IMR-90 (cell line): ENCODE measurements around the gene KCNT1. TPM values are rescaled to one million over a fixed set of nuclear protein-coding genes. Genes with fewer than 3 reads are reported as not detected.

Experiments
- ATAC-seq: fragments of 200-7000 bp; cut with Tn5 transposase; 2 replicates; pipeline ENCODE4 v1.9.1; 2020; ENCODE audit warnings: low read depth, mild to moderate bottlenecking, moderate library complexity
- BruUV-seq: library from RNA; stranded (reverse); fragments of 400-500 nt; replicated peaks from 2 replicates; lab custom pipeline; 2021; lab: Mats Ljungman, UMichigan
- CTCF ChIA-PET: fragments of 300-600 bp; formaldehyde crosslinking; extraction: SDS; loops from one replicate; lab custom pipeline; 2021; ENCODE audit warnings: antibody characterized with exemption; lab: Yijun Ruan, JAX
- POLR2A ChIA-PET: fragments of 300-600 bp; sonication (Branson Sonifier 250); formaldehyde crosslinking; loops from one replicate; lab custom pipeline; 2022; ENCODE audit warnings: antibody characterized with exemption; ENCODE audit not compliant: unreplicated experiment; lab: Charles Lee
- DNase-seq: peaks from one replicate; pipeline ENCODE4 v3.0.0; 2013
- H2AFZ ChIP-seq: replicated peaks from 2 replicates; pipeline ENCODE3; 2013; ENCODE audit warnings: low read length, mild to moderate bottlenecking; ENCODE audit not compliant: poor library complexity
- H2AK5ac ChIP-seq: 2 replicates; pipeline ENCODE4 v1.6.1; 2013; ENCODE audit warnings: low read depth, low read length, inconsistent platforms
- H2AK9ac ChIP-seq: replicated peaks from 2 replicates; pipeline ENCODE3; 2013; ENCODE audit warnings: mild to moderate bottlenecking, low read depth, low read length, moderate library complexity; ENCODE audit not compliant: poor library complexity
- H2BK120ac ChIP-seq: 2 replicates; pipeline ENCODE4 v1.6.1; 2013; ENCODE audit warnings: low read depth, low read length, inconsistent platforms
- H2BK15ac ChIP-seq: 3 replicates; pipeline ENCODE4 v1.6.1; 2013; ENCODE audit warnings: low read depth, low read length, inconsistent platforms
- H2BK20ac ChIP-seq: 2 replicates; pipeline ENCODE4 v1.6.1; 2013; ENCODE audit warnings: low read depth, mild to moderate bottlenecking, inconsistent platforms, low read length, moderate library complexity
- H2BK5ac ChIP-seq: 2 replicates; pipeline ENCODE4 v1.6.1; 2013; ENCODE audit warnings: mild to moderate bottlenecking, low read depth, low read length, inconsistent platforms; ENCODE audit not compliant: poor library complexity, severe bottlenecking
- H3K14ac ChIP-seq: replicated peaks from 2 replicates; pipeline ENCODE4 v1.6.1; 2013; ENCODE audit warnings: low read depth, low read length, inconsistent platforms
- H3K18ac ChIP-seq: 2 replicates; pipeline ENCODE4 v1.6.1; 2013; ENCODE audit warnings: low read depth, low read length, control low read depth
- H3K23ac ChIP-seq: 2 replicates; pipeline ENCODE4 v1.6.1; 2013; ENCODE audit warnings: low read depth, low read length, inconsistent platforms
- H3K27ac ChIP-seq: 2 replicates; pipeline ENCODE4 v1.5.1; 2013; ENCODE audit warnings: mild to moderate bottlenecking, control low read depth, low read length; ENCODE audit not compliant: insufficient read depth
- H3K27me3 ChIP-seq: 2 replicates; pipeline ENCODE4 v1.6.1; 2013; ENCODE audit warnings: low read length; ENCODE audit not compliant: control insufficient read depth, insufficient read depth
- H3K36me3 ChIP-seq: 2 replicates; pipeline ENCODE4 v1.6.1; 2013; ENCODE audit warnings: low read length, mixed read lengths; ENCODE audit not compliant: control insufficient read depth, insufficient read depth
- H3K4ac ChIP-seq: 2 replicates; pipeline ENCODE4 v1.6.1; 2013; ENCODE audit warnings: low read depth, low read length, inconsistent platforms
- H3K4me1 ChIP-seq: 2 replicates; pipeline ENCODE4 v1.6.1; 2013; ENCODE audit warnings: low read length, mixed read lengths; ENCODE audit not compliant: control insufficient read depth, insufficient read depth
- H3K4me2 ChIP-seq: 2 replicates; pipeline ENCODE4 v1.6.1; 2013; ENCODE audit warnings: low read depth, mild to moderate bottlenecking, control low read depth, low read length, moderate library complexity
- H3K4me3 ChIP-seq: 2 replicates; pipeline ENCODE4 v1.5.1; 2013; ENCODE audit warnings: low read depth, mild to moderate bottlenecking, control low read depth, low read length, moderate library complexity; ENCODE audit not compliant: insufficient read depth
- H3K56ac ChIP-seq: 2 replicates; pipeline ENCODE4 v1.6.1; 2013; ENCODE audit warnings: low read length, inconsistent platforms; ENCODE audit not compliant: insufficient read depth; ENCODE audit errors: extremely low read depth
- H3K79me1 ChIP-seq, 2 experiments: 2 replicates each; pipeline ENCODE4 v1.6.1; 2013; ENCODE audit warnings: low read length in 2 of 2, inconsistent platforms in 1 of 2, low read depth in 1 of 2
- H3K9ac ChIP-seq: 2 replicates; pipeline ENCODE4 v1.6.1; 2013; ENCODE audit warnings: low read depth, low read length, control low read depth
- H3K9me1 ChIP-seq: 2 replicates; pipeline ENCODE4 v1.6.1; 2013; ENCODE audit warnings: low read length, inconsistent platforms; ENCODE audit not compliant: insufficient read depth
- H3K9me3 ChIP-seq: 2 replicates; pipeline ENCODE4 v1.6.1; 2013; ENCODE audit warnings: low read length; ENCODE audit not compliant: control insufficient read depth, insufficient read depth
- H4K20me1 ChIP-seq: 2 replicates; pipeline ENCODE4 v1.6.1; 2013; ENCODE audit warnings: low read length, inconsistent platforms; ENCODE audit not compliant: insufficient read depth
- H4K5ac ChIP-seq: 2 replicates; pipeline ENCODE4 v1.6.1; 2013; ENCODE audit warnings: mild to moderate bottlenecking, low read depth, low read length, control low read depth
- H4K8ac ChIP-seq, 2 experiments: 2 replicates each; pipeline ENCODE4 v1.6.1; 2013; ENCODE audit warnings: low read depth in 2 of 2, low read length in 2 of 2, control low read depth in 1 of 2, inconsistent platforms in 1 of 2
- H4K91ac ChIP-seq: 2 replicates; pipeline ENCODE4 v1.6.1; 2013; ENCODE audit warnings: low read depth, low read length, inconsistent platforms; ENCODE audit not compliant: insufficient read depth
- RAD21 ChIP-seq: IDR thresholded peaks from 2 replicates; pipeline ENCODE4 v1.6.1; 2012; ENCODE audit warnings: low read length, improper control_type of control experiment
- WGBS, 2 experiments: methylation state at CpG; one replicate each; pipeline versions ENCODE4 v1.1.5 to v1.1.7; 2013; ENCODE audit warnings: missing lambda C conversion rate in 2 of 2; ENCODE audit not compliant: insufficient read length in 1 of 2; ENCODE audit errors: extremely low coverage in 2 of 2; 5-methylcytosine and 5-hydroxymethylcytosine counted together
- dilution Hi-C: fragments of 300-500 bp; cut with HindIII; formaldehyde crosslinking; loops from one replicate; pipeline ENCODE4 v1.14.3; 2018; ENCODE audit warnings: low sequenced_read_pairs; ENCODE audit not compliant: unreplicated experiment
- in situ Hi-C: fragments of 300-500 bp; cut with MboI; formaldehyde crosslinking; loops from 3 replicates; pipeline ENCODE4 v1.14.3; 2019; ENCODE audit warnings: low sequenced_read_pairs, inconsistent platforms, mixed read lengths
- intact Hi-C: fragments of 100-400 bp; cut with micrococcal nuclease; formaldehyde crosslinking; loops from 2 replicates; pipeline ENCODE4 v1.10.0; 2022
- polyA plus RNA-seq, 3 experiments: library from polyadenylated mRNA; depleted of rRNA; stranded (reverse); fragments of >200 nt; gene quantifications; 2 replicates each; pipeline ENCODE4 v1.2.3, GENCODE V29; 2012; ENCODE audit warnings: low replicate concordance in 1 of 3
- total RNA-seq: library from RNA; depleted of rRNA; stranded (reverse); fragments of >200 nt; gene quantifications from 2 replicates; pipeline ENCODE4 v1.2.3, GENCODE V29; 2012
- TF ChIP-seq, protein P1 (sequence below): conservative IDR thresholded peaks from 2 replicates; pipeline ENCODE4 v1.5.1; 2012; ENCODE audit warnings: mild to moderate bottlenecking, low read depth, low read length, improper control_type of control experiment

Gene KCNT1
- total and polyA plus RNA-seq, 2 of the 4 experiments (the other 2 are of a cell fraction) = not detected

DNA sequence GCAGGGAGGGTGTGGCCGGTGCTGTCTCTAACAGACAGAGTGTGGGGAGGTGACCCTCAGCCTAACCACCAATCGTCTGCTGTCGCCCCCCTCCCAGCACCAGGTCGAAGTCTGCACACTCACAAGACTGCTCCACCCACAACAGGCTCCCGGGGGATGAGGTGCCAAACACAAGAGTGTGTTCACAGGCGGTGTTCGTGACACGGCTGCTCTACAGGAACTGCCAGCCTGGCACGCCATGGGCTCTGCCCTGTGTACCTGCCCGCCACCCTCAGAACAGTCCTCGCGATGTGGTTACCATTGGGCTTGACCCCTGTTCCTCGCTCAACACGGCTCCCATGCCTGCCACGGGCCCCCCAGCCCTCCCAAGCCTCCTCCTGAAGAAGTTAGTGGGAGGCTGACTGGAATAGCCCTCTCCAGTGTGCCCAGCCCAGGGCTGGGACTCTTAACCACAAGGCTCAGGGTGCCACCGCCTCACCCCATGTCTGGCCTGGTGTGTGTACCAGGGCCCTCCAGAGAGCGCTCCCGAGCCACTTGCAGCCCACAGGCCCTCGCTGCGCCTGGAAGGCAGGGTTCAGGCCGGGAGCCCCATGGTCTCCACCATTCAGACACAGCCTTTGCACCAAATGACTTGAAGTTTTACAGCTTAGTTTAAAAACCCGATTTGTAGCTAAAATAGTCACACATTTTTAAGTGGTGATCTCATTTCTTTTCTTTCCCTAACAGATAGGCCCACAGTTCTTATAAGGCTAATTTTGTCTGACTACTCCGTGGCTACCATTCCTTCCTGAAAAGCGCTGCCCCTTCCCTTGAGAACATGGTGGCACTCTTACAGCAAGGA is 102.8 kb downstream of the KCNT1 start:
- ChIA-PET CTCF (no interaction called here), POLR2A (no interaction called here)
- no peak overlapping the region; the same call in 1 of the 2 replicates for H4K5ac ChIP-seq
- no peak overlapping the region for H3K14ac ChIP-seq
- peaks cover 0 to 3% of the 10 kb centered on the region in 2 experiments; a peak in 1 of 4 replicates for H3K79me1 ChIP-seq
- no peak overlapping the region for H3K27ac ChIP-seq
- 0 out of 2 replicates have a peak overlapping the region, but pooled peaks have one; percentile 9 for H2AK5ac ChIP-seq
- H2AK9ac ChIP-seq = no peak overlapping the region
- H3K4me1 ChIP-seq = peaks cover 6% of the 10 kb centered on the region
- H3K23ac ChIP-seq = no peak overlapping the region
- intact Hi-C loops (no loop called here), in situ Hi-C loops (no loop called here), dilution Hi-C loops (no loop called here)
- H2BK120ac ChIP-seq = no peak overlapping the region
- no peaks in the 10 kb centered on the region for H3K27me3 ChIP-seq
- H3K4me3 ChIP-seq = no peak overlapping the region
- no peak overlapping the region for H3K9ac ChIP-seq
- H3K9me3 ChIP-seq = no peaks in the 10 kb centered on the region
- BruUV-seq = no TSS peak
- H4K20me1 ChIP-seq = 0 out of 2 replicates have a peak, but pooled peaks cover 5% of the 10 kb centered on the region
- H2BK5ac ChIP-seq = no peak overlapping the region
- no peak overlapping the region for H3K4ac ChIP-seq
- ATAC-seq = peak; percentile 66
- no peak overlapping the region for H4K8ac ChIP-seq
- H2AFZ ChIP-seq = no peak overlapping the region
- H3K4me2 ChIP-seq = no peak overlapping the region
- H2BK15ac ChIP-seq = no peak overlapping the region
- no peak overlapping the region for H4K91ac ChIP-seq
- DNase-seq = peak; percentile 52
- H3K36me3 ChIP-seq = peaks cover 1% of the 10 kb centered on the region
- peaks cover 11% of the 10 kb centered on the region; the same call in 1 of the 2 replicates for H3K9me1 ChIP-seq
- no peak overlapping the region for H3K56ac ChIP-seq
- 84% methylated on average over 10 of the region's 24 CpGs; no CpG with 5 or more reads in 1 of the 2 experiments for WGBS, 2 experiments
- 0 out of 2 replicates have a peak, but pooled peaks have one; percentile 6 for TF ChIP-seq RAD21
- TF ChIP-seq, protein P1, sequence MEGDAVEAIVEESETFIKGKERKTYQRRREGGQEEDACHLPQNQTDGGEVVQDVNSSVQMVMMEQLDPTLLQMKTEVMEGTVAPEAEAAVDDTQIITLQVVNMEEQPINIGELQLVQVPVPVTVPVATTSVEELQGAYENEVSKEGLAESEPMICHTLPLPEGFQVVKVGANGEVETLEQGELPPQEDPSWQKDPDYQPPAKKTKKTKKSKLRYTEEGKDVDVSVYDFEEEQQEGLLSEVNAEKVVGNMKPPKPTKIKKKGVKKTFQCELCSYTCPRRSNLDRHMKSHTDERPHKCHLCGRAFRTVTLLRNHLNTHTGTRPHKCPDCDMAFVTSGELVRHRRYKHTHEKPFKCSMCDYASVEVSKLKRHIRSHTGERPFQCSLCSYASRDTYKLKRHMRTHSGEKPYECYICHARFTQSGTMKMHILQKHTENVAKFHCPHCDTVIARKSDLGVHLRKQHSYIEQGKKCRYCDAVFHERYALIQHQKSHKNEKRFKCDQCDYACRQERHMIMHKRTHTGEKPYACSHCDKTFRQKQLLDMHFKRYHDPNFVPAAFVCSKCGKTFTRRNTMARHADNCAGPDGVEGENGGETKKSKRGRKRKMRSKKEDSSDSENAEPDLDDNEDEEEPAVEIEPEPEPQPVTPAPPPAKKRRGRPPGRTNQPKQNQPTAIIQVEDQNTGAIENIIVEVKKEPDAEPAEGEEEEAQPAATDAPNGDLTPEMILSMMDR = no peak
- H3K18ac ChIP-seq = no peak overlapping the region
- no peak overlapping the region for H2BK20ac ChIP-seq
